Adrenal gland (tissue), 12 donors: ENCODE results near the gene BCLAF3. TPM values are rescaled to one million over a fixed set of nuclear protein-coding genes. Genes with fewer than 3 reads are reported as not detected.

Experiments
- DNase-seq, 7 donors: peaks; one replicate each; pipeline ENCODE4 v3.0.0-alpha.2; 2019 to 2020
- H3K27ac ChIP-seq, 5 donors: fragments of 200-600 bp; sonication (generic) in 4 of 5; 1 replicate in 3 of 5; 2 replicates in 2 of 5; pipeline versions ENCODE4 v1.5.1 to v1.8.0; 2016 to 2020; ENCODE audit warnings: mild to moderate bottlenecking in 1 of 5
- H3K27me3 ChIP-seq: fragments of 200-600 bp; 2 replicates; pipeline ENCODE4 v1.8.0; 2021
- H3K36me3 ChIP-seq, 2 donors: fragments of 200-600 bp; replicated peaks in 1 of 2; 1 replicate in 1 of 2; 2 replicates in 1 of 2; pipeline versions ENCODE4 v1.5.1 to v1.8.0; 2018 to 2022
- H3K4me1 ChIP-seq, 2 donors: fragments of 200-600 bp; replicated peaks in 1 of 2; 1 replicate in 1 of 2; 2 replicates in 1 of 2; pipeline versions ENCODE4 v1.5.1 to v1.8.0; 2018 to 2021
- H3K4me3 ChIP-seq, 4 donors: fragments of 200-600 bp; sonication (generic) in 3 of 4; one replicate each; pipeline ENCODE4 v1.5.1; 2016 to 2018
- H3K9me3 ChIP-seq, 3 donors: fragments of 200-600 bp; sonication (generic) in 1 of 3; replicated peaks in 1 of 3; 1 replicate in 2 of 3; 2 replicates in 1 of 3; pipeline versions ENCODE4 v1.5.1 to v1.8.0; 2016 to 2021
- POLR2A ChIP-seq, 2 donors: fragments of 450-650 bp; IDR thresholded peaks; one replicate each; pipeline ENCODE4 v1.6.1; 2017; ENCODE audit warnings: antibody characterized with exemption in 2 of 2, mild to moderate bottlenecking in 2 of 2, moderate library complexity in 1 of 2
- WGBS, 4 donors: extraction: QIAGEN DNeasy Blood & Tissue Kit in 2 of 4; methylation state at CpG; one replicate each; pipeline versions ENCODE4 v1.1.5 to v1.1.7; 2013 to 2017; 5-methylcytosine and 5-hydroxymethylcytosine counted together
- intact Hi-C, 2 donors: fragments of 100-400 bp; cut with DNase I; formaldehyde crosslinking; loops; one replicate each; pipeline versions ENCODE4 v1.14.1 to v1.15.0; 2022 to 2023
- polyA plus RNA-seq, 3 donors: library from polyadenylated mRNA; stranded (reverse); fragments of 200-250 nt in 2 of 3; fragments of 350-450 nt in 1 of 3; fragmentation: Illumina TruSeq in 1 of 3; extraction: RNeasy Lipid Tissue Mini Kit (QIAGEN cat#74804) in 1 of 3; gene quantifications; one replicate each; pipeline ENCODE4 v1.2.3, GENCODE V29; 2013 to 2014
- total RNA-seq, 9 donors: library from RNA; depleted of rRNA in 4 of 9; stranded (reverse); fragments of >200 nt in 4 of 9; fragments of 120-200 nt in 1 of 9; fragmentation: NEBNext Ultra II Directional in 1 of 9; extraction: Animal tissue kit (Norgen Biotek cat#: 25700) in 1 of 9; gene quantifications; one replicate each; pipeline versions ENCODE4 v1.1.0 to v1.2.4, GENCODE V29; 2013 to 2023
- TF ChIP-seq, protein P1 (sequence below), 6 experiments: fragments of 450-650 bp in 4 of 6; fragments of 200-600 bp in 2 of 6; sonication (generic) in 1 of 6; IDR thresholded peaks; 1 replicate in 5 of 6; 2 replicates in 1 of 6; pipeline versions ENCODE4 v1.5.1 to v1.8.0; 2016 to 2021; ENCODE audit warnings: antibody characterized with exemption in 6 of 6, mild to moderate bottlenecking in 2 of 6, moderate library complexity in 1 of 6
- donor health status: healthy with polysubstance abuse.
- donor health status: Bipolar disorder and iron deficiency.
- donor health status: DM: yes; HTN: yes; CAD: no.
- donor health status: DM: no; HTN: no; CAD: no.
- donor health status: DM: no; HTN: no; CAD: no.
- donor health status: DM: yes; HTN: yes; CAD: no.

Gene BCLAF3
- total and polyA plus RNA-seq, 12 donors: 1.4 to 9.1 (median 5.4) TPM

DNA sequence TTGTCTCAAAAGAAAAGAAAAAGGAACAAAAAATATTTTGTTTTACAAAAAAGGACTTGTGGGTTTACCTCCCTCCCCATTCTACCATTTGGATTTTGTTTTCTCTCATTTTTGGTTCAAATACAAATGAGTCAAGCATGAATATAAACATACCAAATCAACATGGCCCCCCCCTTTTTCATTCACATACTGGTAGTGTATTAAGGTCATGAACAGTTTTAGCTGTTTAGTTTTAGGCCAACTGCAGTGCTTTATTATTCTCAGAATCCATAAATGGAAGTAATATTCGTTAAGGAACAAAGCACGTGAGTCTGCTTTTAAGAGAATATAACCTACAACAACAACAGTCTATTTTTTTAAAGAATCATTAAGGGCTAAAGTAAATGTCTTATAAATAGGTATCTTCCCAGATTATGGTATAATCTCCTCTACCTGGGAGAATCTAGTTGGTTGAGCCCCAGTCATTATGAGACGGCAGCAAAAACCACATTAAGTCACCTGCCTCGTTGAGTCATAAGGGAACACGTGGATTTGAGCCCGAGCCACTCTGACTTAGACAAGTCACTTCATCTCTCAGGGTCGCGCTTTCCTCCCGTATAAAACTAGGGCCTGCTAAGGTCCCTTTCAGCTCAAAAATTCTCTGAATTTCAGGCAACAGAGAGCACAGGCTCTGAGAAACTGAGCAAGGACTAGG lies 26.7 kb downstream of the BCLAF3 start:
- H3K27ac ChIP-seq: no peak overlapping the region
- no peak for TF ChIP-seq POLR2A (IDR thresholded peaks at IDR 0.05)
- TF ChIP-seq, protein P1, sequence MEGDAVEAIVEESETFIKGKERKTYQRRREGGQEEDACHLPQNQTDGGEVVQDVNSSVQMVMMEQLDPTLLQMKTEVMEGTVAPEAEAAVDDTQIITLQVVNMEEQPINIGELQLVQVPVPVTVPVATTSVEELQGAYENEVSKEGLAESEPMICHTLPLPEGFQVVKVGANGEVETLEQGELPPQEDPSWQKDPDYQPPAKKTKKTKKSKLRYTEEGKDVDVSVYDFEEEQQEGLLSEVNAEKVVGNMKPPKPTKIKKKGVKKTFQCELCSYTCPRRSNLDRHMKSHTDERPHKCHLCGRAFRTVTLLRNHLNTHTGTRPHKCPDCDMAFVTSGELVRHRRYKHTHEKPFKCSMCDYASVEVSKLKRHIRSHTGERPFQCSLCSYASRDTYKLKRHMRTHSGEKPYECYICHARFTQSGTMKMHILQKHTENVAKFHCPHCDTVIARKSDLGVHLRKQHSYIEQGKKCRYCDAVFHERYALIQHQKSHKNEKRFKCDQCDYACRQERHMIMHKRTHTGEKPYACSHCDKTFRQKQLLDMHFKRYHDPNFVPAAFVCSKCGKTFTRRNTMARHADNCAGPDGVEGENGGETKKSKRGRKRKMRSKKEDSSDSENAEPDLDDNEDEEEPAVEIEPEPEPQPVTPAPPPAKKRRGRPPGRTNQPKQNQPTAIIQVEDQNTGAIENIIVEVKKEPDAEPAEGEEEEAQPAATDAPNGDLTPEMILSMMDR (IDR thresholded peaks at IDR 0.05): no peak

DNA sequence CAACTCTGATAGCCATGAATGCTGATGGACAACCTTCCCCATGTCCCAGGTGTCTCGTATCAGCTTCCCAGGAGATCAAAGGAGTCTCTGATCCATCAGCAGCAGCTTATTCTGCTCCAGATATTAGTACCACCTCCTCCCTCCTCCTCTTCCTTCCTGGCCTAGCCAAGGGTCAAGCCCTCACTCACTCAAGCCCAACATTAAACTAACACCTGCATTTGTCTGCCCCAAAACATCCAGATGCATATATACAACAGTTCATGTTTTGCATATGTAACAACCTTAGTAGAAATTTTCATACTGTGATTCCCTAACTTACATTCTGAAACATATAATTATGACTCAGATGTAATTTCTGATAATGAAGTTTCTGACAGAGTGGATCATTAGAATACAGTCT lies 29.9 kb downstream of the BCLAF3 start:
- Histone ChIP-seq H3K9me3 (no peaks in the 10 kb centered on the region), H3K27ac (no peak overlapping the region), H3K4me3 (no peak overlapping the region), H3K36me3 (no peaks in the 10 kb centered on the region), H3K4me1 (no peaks in the 10 kb centered on the region), H3K27me3 (no peaks in the 10 kb centered on the region)
- no peak for TF ChIP-seq POLR2A (IDR thresholded peaks at IDR 0.05)
- TF ChIP-seq, protein P1 (IDR thresholded peaks at IDR 0.05): no peak
- intact Hi-C loops: no loop called here
- WGBS, 4 donors: 60 to 100% (median 78%) methylated on average over 1 of the region's 1 CpG
- no peak for DNase-seq

More for the DNA sequence above, 26.7 kb downstream of the BCLAF3 start:
- H3K4me1 ChIP-seq: no peaks in the 10 kb centered on the region
- H3K4me3 ChIP-seq: no peak overlapping the region
- DNase-seq: peak in 3 of 7 donors; percentile 4 to 21 (median 13)
- 69 to 83% (median 71%) methylated on average over 9 of the region's 9 CpGs for WGBS, 4 donors
- no peaks in the 10 kb centered on the region for H3K36me3 ChIP-seq
- intact Hi-C loops: no loop called here
- H3K27me3 ChIP-seq: no peaks in the 10 kb centered on the region
- H3K9me3 ChIP-seq: no peaks in the 10 kb centered on the region

DNA sequence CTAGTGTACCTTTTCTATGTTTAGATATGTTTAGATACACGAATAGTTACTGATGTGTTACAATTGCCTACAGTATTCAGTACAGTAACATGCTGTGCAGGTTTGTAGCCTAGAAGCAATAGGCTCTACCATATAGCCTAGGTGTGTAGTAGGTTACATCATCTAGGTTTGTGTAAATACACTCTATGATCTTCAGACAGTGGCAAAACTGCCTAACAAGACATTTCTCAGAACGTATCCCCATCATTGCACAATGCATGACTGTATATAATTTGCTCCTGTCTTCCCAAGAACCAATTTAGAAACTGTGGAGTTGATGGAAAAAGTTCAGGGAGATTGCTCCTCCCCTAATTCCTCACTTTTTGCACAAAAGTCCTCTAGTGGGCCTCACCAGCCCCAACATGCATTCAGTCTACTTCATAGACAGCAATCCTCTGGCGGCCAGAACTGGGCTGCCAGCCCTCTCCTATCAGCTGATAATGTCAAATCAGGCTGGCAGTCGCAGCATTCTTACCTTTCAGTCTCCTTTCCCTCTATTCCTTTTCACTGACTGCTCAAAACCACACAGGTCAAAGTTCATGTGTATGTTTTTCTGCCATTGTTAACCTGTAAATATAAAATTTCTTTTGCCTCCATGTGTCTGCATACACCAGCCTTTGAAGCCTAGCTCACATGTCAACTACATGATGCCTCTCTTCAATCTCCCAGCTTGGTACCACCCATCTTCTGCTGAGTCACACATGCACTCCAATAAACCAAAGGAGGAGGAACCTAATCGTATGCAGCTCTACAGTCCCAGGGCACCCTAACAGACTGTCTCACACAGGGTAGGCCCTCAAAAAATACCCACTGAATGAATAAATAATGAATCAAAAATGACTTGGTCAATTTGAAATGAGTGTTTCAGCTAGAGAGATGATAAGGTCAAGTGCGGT lies 32.0 kb downstream of the BCLAF3 start:
- H3K27ac ChIP-seq: no peak overlapping the region
- H3K4me1 ChIP-seq: no peaks in the 10 kb centered on the region
- no peaks in the 10 kb centered on the region for H3K36me3 ChIP-seq
- H3K4me3 ChIP-seq: no peak overlapping the region
- TF ChIP-seq, protein P1 (IDR thresholded peaks at IDR 0.05): no peak
- TF ChIP-seq POLR2A (IDR thresholded peaks at IDR 0.05): no peak
- 74 to 93% (median 83%) methylated on average over 6 of the region's 6 CpGs for WGBS, 4 donors
- DNase-seq: no peak
- H3K9me3 ChIP-seq: no peaks in the 10 kb centered on the region
- H3K27me3 ChIP-seq: no peaks in the 10 kb centered on the region
- intact Hi-C loops: no loop called here

DNA sequence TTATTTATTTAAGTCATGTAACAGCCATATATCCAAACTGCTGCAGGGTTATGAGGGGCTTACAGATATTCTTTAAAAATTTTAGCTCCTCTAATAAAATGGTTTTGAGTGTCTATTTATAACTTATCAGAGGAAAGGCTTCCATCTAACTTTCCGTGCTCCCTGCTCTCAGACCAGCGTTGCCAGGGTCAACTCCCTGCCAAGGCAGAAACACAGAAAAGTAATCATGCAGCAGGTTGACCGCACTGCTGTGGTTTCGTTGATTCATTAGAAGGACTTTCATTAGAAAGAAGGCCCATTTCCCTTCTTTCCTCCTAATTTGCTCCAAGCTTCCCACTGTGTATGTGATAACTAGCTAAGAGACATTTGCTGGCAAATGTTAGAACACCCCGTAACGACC lies 33.9 kb downstream of the BCLAF3 start:
- H3K27ac ChIP-seq: no peak overlapping the region
- H3K9me3 ChIP-seq: no peaks in the 10 kb centered on the region
- no peak for TF ChIP-seq POLR2A (IDR thresholded peaks at IDR 0.05)
- H3K27me3 ChIP-seq: no peaks in the 10 kb centered on the region
- WGBS, 4 donors: 86 to 98% (median 91%) methylated on average over 6 of the region's 6 CpGs
- DNase-seq: no peak
- no peaks in the 10 kb centered on the region for H3K36me3 ChIP-seq
- H3K4me3 ChIP-seq: no peak overlapping the region
- H3K4me1 ChIP-seq: no peaks in the 10 kb centered on the region
- intact Hi-C loops: no loop called here
